Progenitor cell of endocrine pancreas (in vitro differentiated cells): Measurements from ENCODE around the gene VAT1. TPM values are rescaled to one million over a fixed set of nuclear protein-coding genes. Genes with fewer than 3 reads are reported as not detected.

Experiments used
- DNase-seq: peaks from one replicate; pipeline ENCODE4 v3.0.0; 2021; ENCODE audit warnings: low spot score; ENCODE audit not compliant: unreplicated experiment
- H3K27ac Mint-ChIP-seq: 2 replicates; pipeline ENCODE4 v1.8.0; 2021; ENCODE audit warnings: mild to moderate bottlenecking, moderate library complexity, mixed read lengths
- H3K27me3 Mint-ChIP-seq: 2 replicates; pipeline ENCODE4 v1.8.0; 2021; ENCODE audit warnings: mixed read lengths
- H3K36me3 Mint-ChIP-seq: 2 replicates; pipeline ENCODE4 v1.8.0; 2022; ENCODE audit warnings: mixed read lengths; ENCODE audit not compliant: insufficient read depth
- H3K4me1 Mint-ChIP-seq: 2 replicates; pipeline ENCODE4 v1.8.0; 2021; ENCODE audit warnings: low read depth, mixed read lengths
- H3K4me3 Mint-ChIP-seq: 2 replicates; pipeline ENCODE4 v1.8.0; 2021; ENCODE audit warnings: low read depth, mild to moderate bottlenecking, moderate library complexity, mixed read lengths
- H3K9me3 Mint-ChIP-seq: 2 replicates; pipeline ENCODE4 v1.8.0; 2021; ENCODE audit warnings: low read depth, mixed read lengths
- total RNA-seq: library from RNA; stranded (reverse); gene quantifications from 2 replicates; pipeline ENCODE4 v1.2.1, GENCODE V29; 2021
- TF ChIP-seq, protein P1 (sequence below): fragments of 200-600 bp; sonication (generic); IDR thresholded peaks from one replicate; pipeline ENCODE4 v1.5.0; 2021; ENCODE audit warnings: antibody characterized with exemption, mild to moderate bottlenecking; ENCODE audit not compliant: unreplicated experiment

The VAT1 gene
- total RNA-seq, 1 donor from 2014 or later: 202 TPM

DNA sequence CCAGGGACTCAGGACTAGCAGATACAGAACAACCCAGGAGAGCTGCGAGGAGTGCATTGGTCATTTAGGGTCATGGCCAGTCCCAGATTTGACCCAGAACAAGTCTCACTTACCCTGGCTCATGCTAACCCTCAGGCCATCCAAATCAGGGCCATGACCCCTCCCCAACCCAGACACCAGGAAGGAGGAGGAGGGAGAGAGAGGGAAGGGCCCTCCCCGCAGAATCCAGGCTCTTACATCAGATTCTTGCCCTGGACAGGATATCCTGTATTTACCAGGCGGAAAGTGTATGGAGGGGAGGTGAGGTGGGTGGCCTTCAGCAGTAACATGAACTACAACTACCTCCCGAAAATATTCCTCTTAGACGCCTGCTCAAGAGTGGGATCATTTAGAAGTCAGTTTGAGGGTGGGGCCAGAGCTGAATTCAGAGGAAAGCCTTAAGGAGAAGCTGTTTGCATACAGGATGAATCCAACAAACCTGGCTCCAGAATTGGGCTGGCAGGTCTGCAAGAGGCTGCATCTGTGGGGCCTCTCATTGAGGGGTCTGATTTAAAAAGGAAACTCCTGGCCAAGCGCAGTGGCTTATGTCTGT lies 2.1 kb downstream of the VAT1 start:
- TF ChIP-seq, protein P1, sequence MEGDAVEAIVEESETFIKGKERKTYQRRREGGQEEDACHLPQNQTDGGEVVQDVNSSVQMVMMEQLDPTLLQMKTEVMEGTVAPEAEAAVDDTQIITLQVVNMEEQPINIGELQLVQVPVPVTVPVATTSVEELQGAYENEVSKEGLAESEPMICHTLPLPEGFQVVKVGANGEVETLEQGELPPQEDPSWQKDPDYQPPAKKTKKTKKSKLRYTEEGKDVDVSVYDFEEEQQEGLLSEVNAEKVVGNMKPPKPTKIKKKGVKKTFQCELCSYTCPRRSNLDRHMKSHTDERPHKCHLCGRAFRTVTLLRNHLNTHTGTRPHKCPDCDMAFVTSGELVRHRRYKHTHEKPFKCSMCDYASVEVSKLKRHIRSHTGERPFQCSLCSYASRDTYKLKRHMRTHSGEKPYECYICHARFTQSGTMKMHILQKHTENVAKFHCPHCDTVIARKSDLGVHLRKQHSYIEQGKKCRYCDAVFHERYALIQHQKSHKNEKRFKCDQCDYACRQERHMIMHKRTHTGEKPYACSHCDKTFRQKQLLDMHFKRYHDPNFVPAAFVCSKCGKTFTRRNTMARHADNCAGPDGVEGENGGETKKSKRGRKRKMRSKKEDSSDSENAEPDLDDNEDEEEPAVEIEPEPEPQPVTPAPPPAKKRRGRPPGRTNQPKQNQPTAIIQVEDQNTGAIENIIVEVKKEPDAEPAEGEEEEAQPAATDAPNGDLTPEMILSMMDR: no peak
- Mint-ChIP-seq H3K4me3 (peak overlapping the region; percentile 95), H3K4me1 (peaks cover 29% of the 10 kb centered on the region), H3K9me3 (no peaks in the 10 kb centered on the region), H3K36me3 (peaks cover 10% of the 10 kb centered on the region), H3K27me3 (no peaks in the 10 kb centered on the region), H3K27ac (no peak overlapping the region)
- DNase-seq: no peak

DNA sequence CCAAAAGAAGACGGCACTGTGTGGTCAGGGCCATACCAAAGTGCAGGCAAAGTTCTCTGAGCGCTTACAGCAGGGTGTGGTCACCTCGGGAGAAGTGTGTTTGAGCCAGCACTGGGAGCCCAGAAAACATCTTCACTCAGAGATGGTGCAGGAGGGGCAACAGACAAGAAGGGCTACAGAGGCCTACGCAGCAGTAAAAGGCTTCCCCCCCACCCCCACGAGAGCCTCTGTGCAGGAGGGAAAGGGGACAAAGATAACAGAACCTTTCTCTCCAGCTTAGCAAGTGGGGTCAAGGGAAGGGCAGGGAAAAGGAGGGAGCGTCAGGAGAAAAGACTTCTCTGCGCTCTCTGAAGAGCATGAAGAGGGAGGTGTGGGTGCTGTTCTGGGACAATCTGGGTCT lies 2.8 kb downstream of the VAT1 start:
- TF ChIP-seq, protein P1: no peak
- Mint-ChIP-seq H3K4me3 (peak overlapping the region; percentile 95), H3K27ac (peak overlapping the region; percentile 93), H3K36me3 (peaks cover 14% of the 10 kb centered on the region), H3K27me3 (no peaks in the 10 kb centered on the region), H3K4me1 (peaks cover 30% of the 10 kb centered on the region), H3K9me3 (no peaks in the 10 kb centered on the region)
- DNase-seq: no peak

DNA sequence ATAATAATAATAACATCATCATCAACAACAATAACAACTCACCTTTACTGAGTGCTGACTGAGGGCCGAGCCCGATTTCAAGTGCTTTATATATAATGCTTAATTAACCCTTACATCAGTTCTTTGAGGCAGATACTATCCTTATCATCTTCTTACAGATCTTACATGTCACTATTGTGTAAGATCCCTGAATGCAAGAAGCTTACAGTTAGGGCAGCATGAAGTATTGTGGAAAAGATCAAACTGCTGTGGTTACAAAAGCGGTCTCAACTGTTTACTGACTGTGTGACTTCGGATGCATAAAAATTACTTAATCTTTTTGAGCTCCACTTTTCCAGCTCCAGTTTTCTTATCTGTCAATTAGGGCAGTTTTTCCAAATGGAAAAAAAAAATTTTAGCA lies 3.3 kb downstream of the VAT1 start:
- no peak overlapping the region for H3K4me3 Mint-ChIP-seq
- no peaks in the 10 kb centered on the region for H3K9me3 Mint-ChIP-seq
- H3K27me3 Mint-ChIP-seq: no peaks in the 10 kb centered on the region
- peaks cover 28% of the 10 kb centered on the region for H3K4me1 Mint-ChIP-seq
- DNase-seq: no peak
- no peak overlapping the region for H3K27ac Mint-ChIP-seq
- H3K36me3 Mint-ChIP-seq: peaks cover 14% of the 10 kb centered on the region
- TF ChIP-seq, protein P1: no peak

DNA sequence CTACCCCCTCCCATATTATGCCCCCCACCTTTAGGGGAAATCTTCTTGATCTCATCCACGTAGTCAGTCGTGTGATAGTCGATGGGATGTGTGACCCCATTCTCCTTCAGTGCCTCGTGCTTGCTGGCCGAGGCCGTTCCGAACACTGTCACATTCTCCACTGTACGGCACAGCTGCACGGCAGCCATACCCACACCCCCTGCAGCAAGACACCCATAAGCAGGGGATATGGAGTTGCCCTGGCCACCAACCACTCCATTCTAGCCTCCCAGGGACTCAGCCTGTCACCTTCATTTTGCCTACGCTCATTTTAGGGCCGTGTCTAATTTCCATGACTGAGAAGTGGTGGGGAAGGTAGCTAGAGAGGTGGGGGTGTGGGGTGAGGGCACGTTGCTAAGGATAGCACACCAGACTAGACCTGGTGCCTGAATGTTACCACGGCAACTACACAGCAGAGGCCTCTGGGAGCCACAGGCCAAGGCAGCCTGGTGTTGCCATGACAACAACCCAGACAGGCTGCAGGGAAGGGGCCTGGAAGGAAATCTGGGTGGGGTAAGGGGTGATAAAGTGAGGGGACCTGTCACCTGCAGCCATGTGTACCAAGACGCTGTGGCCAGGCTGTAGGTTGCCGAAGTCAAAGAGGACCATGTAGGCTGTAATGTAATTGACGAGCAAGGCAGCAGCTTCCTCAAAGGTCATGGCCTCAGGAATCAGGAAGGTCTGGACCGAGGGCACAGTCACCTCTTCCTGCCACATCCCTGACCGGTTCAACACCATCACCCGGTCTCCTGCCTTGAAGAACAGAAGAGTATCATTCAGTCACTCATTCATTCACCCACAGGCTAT lies 4.0 kb downstream of the VAT1 start:
- H3K9me3 Mint-ChIP-seq: no peaks in the 10 kb centered on the region
- H3K4me1 Mint-ChIP-seq: peaks cover 28% of the 10 kb centered on the region
- TF ChIP-seq, protein P1: no peak
- DNase-seq: no peak
- H3K27ac Mint-ChIP-seq: no peak overlapping the region
- H3K36me3 Mint-ChIP-seq: peaks cover 14% of the 10 kb centered on the region
- H3K27me3 Mint-ChIP-seq: no peaks in the 10 kb centered on the region
- H3K4me3 Mint-ChIP-seq: no peak overlapping the region

DNA sequence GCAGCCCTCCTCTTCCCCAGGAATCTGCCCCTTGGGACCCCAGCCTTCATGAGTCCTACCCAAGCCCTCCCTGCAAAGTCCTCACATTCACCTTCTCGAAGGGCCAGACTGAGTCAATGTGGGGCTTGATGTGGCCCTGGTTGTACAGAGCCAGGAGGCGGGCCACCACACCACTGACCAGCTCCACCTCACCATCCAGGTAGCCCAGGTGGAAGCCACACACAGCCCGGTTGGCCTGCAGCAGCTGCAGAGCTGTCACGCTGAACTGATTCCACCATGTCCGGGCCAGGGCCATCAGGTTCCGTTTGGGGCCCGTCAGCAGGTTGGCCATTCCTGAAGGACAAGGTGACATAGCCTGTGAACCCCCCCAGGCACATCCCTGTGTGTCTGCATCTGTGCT lies 6.0 kb downstream of the VAT1 start:
- Mint-ChIP-seq H3K27ac (no peak overlapping the region), H3K27me3 (no peaks in the 10 kb centered on the region), H3K9me3 (no peaks in the 10 kb centered on the region), H3K36me3 (peaks cover 14% of the 10 kb centered on the region), H3K4me1 (peaks cover 30% of the 10 kb centered on the region), H3K4me3 (no peak overlapping the region)
- DNase-seq: no peak
- TF ChIP-seq, protein P1: no peak
